Fibroblast of pulmonary artery (primary cell): ENCODE measurements around the gene SUGT1.

Experiments used
- DNase-seq: peaks from one replicate; pipeline ENCODE4 v3.0.0-alpha.2; 2010; ENCODE audit warnings: low read depth
- H3K4me3 ChIP-seq: replicated peaks from 2 replicates; pipeline ENCODE4 v1.5.1; 2011; ENCODE audit warnings: low read depth, mild to moderate bottlenecking, control low read depth, low read length, moderate library complexity
- TF ChIP-seq, protein P1 (sequence below): IDR thresholded peaks from 2 replicates; pipeline ENCODE4 v1.5.1; 2011; ENCODE audit warnings: mild to moderate bottlenecking, control low read depth, low read length, inconsistent platforms; ENCODE audit errors: missing control alignments

The SUGT1 gene

GRCh38 chr13:52651897-52652195 is 790 bp upstream of the SUGT1 start:
- TF ChIP-seq, protein P1, sequence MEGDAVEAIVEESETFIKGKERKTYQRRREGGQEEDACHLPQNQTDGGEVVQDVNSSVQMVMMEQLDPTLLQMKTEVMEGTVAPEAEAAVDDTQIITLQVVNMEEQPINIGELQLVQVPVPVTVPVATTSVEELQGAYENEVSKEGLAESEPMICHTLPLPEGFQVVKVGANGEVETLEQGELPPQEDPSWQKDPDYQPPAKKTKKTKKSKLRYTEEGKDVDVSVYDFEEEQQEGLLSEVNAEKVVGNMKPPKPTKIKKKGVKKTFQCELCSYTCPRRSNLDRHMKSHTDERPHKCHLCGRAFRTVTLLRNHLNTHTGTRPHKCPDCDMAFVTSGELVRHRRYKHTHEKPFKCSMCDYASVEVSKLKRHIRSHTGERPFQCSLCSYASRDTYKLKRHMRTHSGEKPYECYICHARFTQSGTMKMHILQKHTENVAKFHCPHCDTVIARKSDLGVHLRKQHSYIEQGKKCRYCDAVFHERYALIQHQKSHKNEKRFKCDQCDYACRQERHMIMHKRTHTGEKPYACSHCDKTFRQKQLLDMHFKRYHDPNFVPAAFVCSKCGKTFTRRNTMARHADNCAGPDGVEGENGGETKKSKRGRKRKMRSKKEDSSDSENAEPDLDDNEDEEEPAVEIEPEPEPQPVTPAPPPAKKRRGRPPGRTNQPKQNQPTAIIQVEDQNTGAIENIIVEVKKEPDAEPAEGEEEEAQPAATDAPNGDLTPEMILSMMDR, result no peak

DNA sequence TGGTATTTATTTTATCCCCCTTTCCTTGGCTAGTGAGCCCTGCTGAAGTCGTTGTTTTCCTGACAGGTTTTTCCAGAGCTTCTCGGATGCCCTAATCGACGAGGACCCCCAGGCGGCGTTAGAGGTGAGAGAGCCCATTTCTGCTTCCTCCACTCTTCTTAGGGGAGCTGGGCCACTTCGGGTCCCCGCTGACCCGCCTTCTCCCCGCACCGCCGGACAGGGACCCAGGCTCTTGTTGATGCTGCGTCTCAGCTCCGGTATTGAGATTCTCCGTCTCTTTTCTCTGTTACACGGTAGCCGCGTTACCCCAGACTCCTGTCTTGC is 306 bp downstream of the SUGT1 start:
- DNase-seq, result no peak
- peak overlapping the region; percentile 72 for H3K4me3 ChIP-seq
- TF ChIP-seq, protein P1, result no peak

More at GRCh38 chr13:52651897-52652195, 790 bp upstream of the SUGT1 start:
- peak overlapping the region; percentile 72 for H3K4me3 ChIP-seq
- DNase-seq, result no peak

DNA sequence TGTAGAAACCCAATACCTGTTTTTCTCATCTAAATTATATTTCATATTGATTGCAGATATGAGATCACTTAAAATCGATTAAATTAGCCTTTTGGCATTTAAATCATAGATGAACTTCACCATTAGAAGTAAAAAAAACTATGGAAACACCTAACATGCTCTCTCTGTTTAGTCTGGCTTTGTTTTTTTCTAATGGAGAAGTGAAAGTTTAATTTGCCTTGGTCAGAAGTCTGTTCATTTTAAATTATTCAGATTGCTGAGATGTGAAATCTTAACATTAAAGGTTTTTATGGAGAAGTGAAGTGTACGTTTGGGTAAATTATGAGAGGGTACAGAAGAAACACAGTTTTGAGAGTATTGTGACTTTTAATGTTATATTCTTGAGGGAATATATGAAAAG is 6.7 kb downstream of the SUGT1 start:
- TF ChIP-seq, protein P1, result no peak
- no peak for DNase-seq
- H3K4me3 ChIP-seq, result no peak overlapping the region

GRCh38 chr13:52664272-52664671 is 11.6 kb downstream of the SUGT1 start:
- TF ChIP-seq, protein P1, result no peak
- no peak for DNase-seq
- H3K4me3 ChIP-seq, result no peak overlapping the region

GRCh38 chr13:52665325-52665724 is 12.7 kb downstream of the SUGT1 start:
- TF ChIP-seq, protein P1, result peak; percentile 65
- no peak overlapping the region for H3K4me3 ChIP-seq
- peak; percentile 57 for DNase-seq

GRCh38 chr13:52669677-52670076 is 17.0 kb downstream of the SUGT1 start:
- TF ChIP-seq, protein P1, result no peak
- H3K4me3 ChIP-seq, result no peak overlapping the region
- no peak for DNase-seq

GRCh38 chr13:52670726-52671125 is 18.1 kb downstream of the SUGT1 start:
- DNase-seq, result no peak
- no peak overlapping the region for H3K4me3 ChIP-seq
- TF ChIP-seq, protein P1, result no peak
